Epithelial cell of esophagus (primary cell): ENCODE measurements around the gene FIS1.
"Not testable (repeated sequence)": the region's sequence is repeated elsewhere in the genome, so short reads cannot be mapped to it uniquely, and the experiment has no call there.

Experiments
- DNase-seq: peaks from one replicate; pipeline ENCODE4 v3.0.0; 2010; ENCODE audit warnings: low read depth
- H3K4me3 ChIP-seq: 2 replicates; pipeline ENCODE4 v1.5.1; 2011; ENCODE audit warnings: mild to moderate bottlenecking, low read length, control low read depth
- TF ChIP-seq, protein P1 (sequence below): IDR thresholded peaks from 2 replicates; pipeline ENCODE4 v1.5.1; 2011; ENCODE audit warnings: low read depth, mild to moderate bottlenecking, low read length, control low read depth, inconsistent platforms; ENCODE audit not compliant: insufficient read depth; ENCODE audit errors: missing control alignments

Gene FIS1

GRCh38 chr7:101285171-101285570 lies 40.3 kb upstream of the FIS1 start:
- no peak overlapping the region for H3K4me3 ChIP-seq
- TF ChIP-seq, protein P1, sequence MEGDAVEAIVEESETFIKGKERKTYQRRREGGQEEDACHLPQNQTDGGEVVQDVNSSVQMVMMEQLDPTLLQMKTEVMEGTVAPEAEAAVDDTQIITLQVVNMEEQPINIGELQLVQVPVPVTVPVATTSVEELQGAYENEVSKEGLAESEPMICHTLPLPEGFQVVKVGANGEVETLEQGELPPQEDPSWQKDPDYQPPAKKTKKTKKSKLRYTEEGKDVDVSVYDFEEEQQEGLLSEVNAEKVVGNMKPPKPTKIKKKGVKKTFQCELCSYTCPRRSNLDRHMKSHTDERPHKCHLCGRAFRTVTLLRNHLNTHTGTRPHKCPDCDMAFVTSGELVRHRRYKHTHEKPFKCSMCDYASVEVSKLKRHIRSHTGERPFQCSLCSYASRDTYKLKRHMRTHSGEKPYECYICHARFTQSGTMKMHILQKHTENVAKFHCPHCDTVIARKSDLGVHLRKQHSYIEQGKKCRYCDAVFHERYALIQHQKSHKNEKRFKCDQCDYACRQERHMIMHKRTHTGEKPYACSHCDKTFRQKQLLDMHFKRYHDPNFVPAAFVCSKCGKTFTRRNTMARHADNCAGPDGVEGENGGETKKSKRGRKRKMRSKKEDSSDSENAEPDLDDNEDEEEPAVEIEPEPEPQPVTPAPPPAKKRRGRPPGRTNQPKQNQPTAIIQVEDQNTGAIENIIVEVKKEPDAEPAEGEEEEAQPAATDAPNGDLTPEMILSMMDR = no peak
- DNase-seq = no peak

- DNase-seq, H3K4me3 ChIP-seq: not testable (repeated sequence)
These were observed 36.0 kb upstream of the FIS1 start for GRCh38 chr7:101280912-101281311.

DNA sequence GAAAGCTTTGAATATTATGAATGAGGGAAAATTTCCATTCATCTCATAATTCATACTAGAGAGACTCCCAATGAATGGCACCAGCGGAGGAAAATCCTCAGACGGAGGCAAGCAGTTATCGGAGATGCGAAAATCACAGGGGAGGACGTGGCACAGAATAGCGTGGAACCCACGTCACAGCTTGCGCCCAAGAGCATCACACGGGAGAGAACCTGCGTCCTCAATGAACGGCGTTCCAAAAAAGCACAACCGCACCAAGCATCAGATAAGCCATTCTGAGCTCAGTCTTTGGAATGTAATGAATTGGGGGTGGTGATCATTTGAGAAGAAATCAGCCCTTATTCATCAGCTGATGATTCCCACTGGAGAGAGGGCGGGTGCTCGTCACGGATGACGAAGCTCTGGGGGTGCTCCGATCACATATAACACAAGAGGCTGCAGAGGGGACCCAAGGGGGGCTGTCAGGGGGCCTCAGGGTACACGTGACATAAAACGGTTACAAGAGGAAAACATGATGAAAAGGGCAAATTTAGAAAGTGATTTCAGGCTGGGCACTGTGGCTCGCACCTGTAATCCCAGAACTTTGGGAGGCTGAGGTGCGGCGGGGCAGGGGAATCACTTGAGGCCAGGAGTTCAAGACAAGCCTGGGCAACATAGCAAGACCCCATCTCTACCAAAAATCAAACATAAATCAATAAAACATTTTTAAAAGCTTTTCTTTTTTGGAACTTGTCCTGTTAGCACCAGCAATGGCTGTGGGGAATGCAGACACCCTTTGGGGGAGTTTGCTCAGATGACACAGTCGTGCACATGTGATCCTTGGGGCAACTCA lies 33.8 kb upstream of the FIS1 start:
- no peak for DNase-seq
- TF ChIP-seq, protein P1 = no peak
- H3K4me3 ChIP-seq = no peak overlapping the region

DNA sequence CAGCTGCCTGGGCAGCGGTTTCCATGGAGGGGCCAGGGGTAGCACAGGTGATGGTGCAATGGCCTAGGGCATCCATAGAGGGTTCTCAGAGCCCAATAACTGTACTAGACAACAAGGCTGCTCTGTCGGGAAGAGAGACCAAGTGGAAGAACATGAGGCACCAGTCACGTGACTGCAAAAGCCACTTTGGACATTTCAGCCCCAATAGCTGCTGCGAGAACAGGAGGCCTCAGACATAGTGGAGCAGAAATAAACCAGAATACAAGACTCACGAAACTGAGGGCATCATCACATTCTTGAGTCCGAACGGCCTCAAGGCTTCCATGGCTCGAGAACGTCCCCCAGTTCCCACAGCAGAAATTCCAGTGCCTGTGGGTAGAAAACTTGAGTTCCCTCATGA lies 32.3 kb upstream of the FIS1 start:
- no peak for DNase-seq
- H3K4me3 ChIP-seq = no peak overlapping the region
- TF ChIP-seq, protein P1 = no peak

- TF ChIP-seq, protein P1 = no peak
- DNase-seq = no peak
- no peak overlapping the region for H3K4me3 ChIP-seq
These were observed 28.3 kb upstream of the FIS1 start for GRCh38 chr7:101273206-101273605.

DNA sequence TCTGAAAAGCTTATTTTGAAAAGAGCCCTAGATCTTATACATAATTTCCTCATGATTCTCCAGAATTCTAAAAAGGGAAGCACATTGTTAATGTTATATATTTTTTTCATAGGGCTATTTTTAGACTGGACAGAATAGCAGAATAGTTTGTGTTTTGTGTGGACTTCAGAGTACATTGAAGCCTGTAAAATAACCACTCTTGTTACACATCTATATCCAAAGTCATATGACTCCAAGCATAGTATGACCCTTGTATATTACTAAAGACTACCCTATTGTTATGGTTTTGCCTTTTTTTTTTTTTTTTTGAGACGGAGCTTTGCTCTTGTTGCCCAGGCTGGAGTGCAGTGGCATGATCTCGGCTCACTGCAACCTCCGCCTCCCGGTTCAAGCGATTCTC lies 26.1 kb upstream of the FIS1 start:
- H3K4me3 ChIP-seq = no peak overlapping the region
- no peak for DNase-seq
- TF ChIP-seq, protein P1 = no peak

DNA sequence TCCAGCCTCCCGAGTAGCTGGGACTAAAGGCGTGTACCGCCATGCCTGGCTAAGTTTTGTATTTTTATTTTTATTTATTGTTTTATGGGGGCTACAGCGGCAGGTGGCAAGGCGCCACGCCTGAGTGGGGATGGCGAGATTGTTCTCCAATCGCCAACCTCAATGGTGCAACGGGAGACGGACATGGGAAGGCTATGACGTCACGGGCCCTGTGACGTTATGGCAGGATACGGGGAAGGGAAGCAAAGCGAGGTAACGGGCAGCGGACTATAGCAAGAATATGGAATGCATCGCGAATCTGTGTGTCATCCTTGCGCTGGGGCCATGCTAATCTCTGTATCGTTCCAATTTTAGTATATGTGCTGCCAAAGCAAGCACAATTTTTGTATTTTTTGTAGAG lies 24.8 kb upstream of the FIS1 start:
- H3K4me3 ChIP-seq = no peak overlapping the region
- no peak for DNase-seq
- TF ChIP-seq, protein P1 = no peak
